Endothelial cell of umbilical vein (primary cell): ENCODE data around the gene KCND2. TPM values are rescaled to one million over a fixed set of nuclear protein-coding genes. Genes with fewer than 3 reads are reported as not detected.

Experiments
- BruUV-seq: library from RNA; stranded (reverse); fragments of 400-500 nt; replicated peaks from 2 replicates; lab custom pipeline; 2021; lab: Mats Ljungman, UMichigan
- CTCF ChIA-PET: fragments of 300-600, 350-600 bp; sonication (Branson Sonifier 250); formaldehyde crosslinking; loops from one replicate; lab custom pipeline; 2021; ENCODE audit warnings: antibody characterized with exemption, inconsistent platforms; lab: Charles Lee
- POLR2A ChIA-PET: fragments of 300-600, 350-600 bp; sonication (Branson Sonifier 250); formaldehyde crosslinking; loops from one replicate; lab custom pipeline; 2021; ENCODE audit warnings: antibody characterized with exemption, inconsistent platforms; lab: Charles Lee
- DNase-seq: peaks from one replicate; pipeline ENCODE4 v3.0.0-alpha.2; 2011; ENCODE audit warnings: low read depth, low spot score
- FAIRE-seq: peaks from 2 replicates; lab custom pipeline; 2011; peaks lifted over from hg19 to GRCh38; lab: Jason Lieb, UNC
- H2AFZ ChIP-seq: 2 replicates; pipeline ENCODE4 v1.6.0; 2012; ENCODE audit warnings: low read depth, low read length, control low read depth, inconsistent platforms
- H3K27ac ChIP-seq: 2 replicates; pipeline ENCODE4 v1.5.1; 2011; ENCODE audit warnings: low read depth, mild to moderate bottlenecking, control low read depth, low read length, moderate library complexity; ENCODE audit not compliant: insufficient read depth
- H3K27me3 ChIP-seq, 2 experiments: 2 replicates each; pipeline versions ENCODE4 v1.6.0 to v1.6.1; 2011; ENCODE audit warnings: low read length in 2 of 2, mixed read lengths in 1 of 2; ENCODE audit not compliant: control insufficient read depth in 2 of 2, insufficient read depth in 2 of 2
- H3K36me3 ChIP-seq, 2 experiments: 2 replicates in 1 of 2; 3 replicates in 1 of 2; pipeline ENCODE4 v1.5.1; 2011; ENCODE audit warnings: low read length in 2 of 2, mild to moderate bottlenecking in 1 of 2, moderate library complexity in 1 of 2; ENCODE audit not compliant: control insufficient read depth in 2 of 2, insufficient read depth in 2 of 2; ENCODE audit errors: extremely low read depth in 1 of 2
- H3K4me1 ChIP-seq: 3 replicates; pipeline ENCODE4 v1.5.1; 2011; ENCODE audit warnings: mild to moderate bottlenecking, low read length; ENCODE audit not compliant: control insufficient read depth, insufficient read depth; ENCODE audit errors: extremely low read depth
- H3K4me2 ChIP-seq: 2 replicates; pipeline ENCODE4 v1.6.1; 2011; ENCODE audit warnings: low read length, control low read depth, mixed read lengths; ENCODE audit not compliant: insufficient read depth
- H3K4me3 ChIP-seq, 3 experiments: fragments of 200-600 bp in 1 of 3; sonication (generic), shearing (Covaris generic) in 1 of 3; replicated peaks in 1 of 3; 2 replicates each; pipeline ENCODE4 v1.5.1; 2011 to 2016; ENCODE audit warnings: control low read depth in 3 of 3, low read length in 3 of 3, mild to moderate bottlenecking in 2 of 3, inconsistent platforms in 1 of 3, low read depth in 1 of 3, moderate library complexity in 1 of 3; ENCODE audit not compliant: insufficient read depth in 1 of 3
- H3K79me2 ChIP-seq: 2 replicates; pipeline ENCODE4 v1.6.0; 2012; ENCODE audit warnings: low read length, inconsistent platforms; ENCODE audit not compliant: control insufficient read depth, insufficient read depth
- H3K9ac ChIP-seq: replicated peaks from 2 replicates; pipeline ENCODE3; 2011; ENCODE audit warnings: low read length, control low read depth; ENCODE audit not compliant: insufficient read depth; ENCODE audit errors: extremely low read depth
- H3K9me1 ChIP-seq: replicated peaks from 3 replicates; pipeline ENCODE4 v1.6.0; 2011; ENCODE audit warnings: mild to moderate bottlenecking, low read length; ENCODE audit not compliant: control insufficient read depth, insufficient read depth; ENCODE audit errors: extremely low read depth
- H3K9me3 ChIP-seq: replicated peaks from 2 replicates; pipeline ENCODE4 v1.5.1; 2012; ENCODE audit warnings: low read length, inconsistent platforms; ENCODE audit not compliant: control insufficient read depth, insufficient read depth
- H4K20me1 ChIP-seq: replicated peaks from 2 replicates; pipeline ENCODE3; 2011; ENCODE audit warnings: mild to moderate bottlenecking, low read length; ENCODE audit not compliant: control insufficient read depth, insufficient read depth; ENCODE audit errors: extremely low read depth
- CTCF ChIP-seq, 2 donors: IDR thresholded peaks; 1 replicate in 1 of 2; 2 replicates in 1 of 2; pipeline ENCODE4 v1.5.1; 2011; ENCODE audit warnings: low read length in 2 of 2, mild to moderate bottlenecking in 2 of 2, moderate library complexity in 2 of 2, control low read depth in 1 of 2, inconsistent platforms in 1 of 2, low read depth in 1 of 2; ENCODE audit not compliant: insufficient read depth in 1 of 2; ENCODE audit errors: extremely low read depth in 1 of 2
- MAX ChIP-seq: IDR thresholded peaks from 2 replicates; pipeline ENCODE4 v1.6.1; 2011; ENCODE audit not compliant: insufficient read depth, insufficient read length
- MYC ChIP-seq: IDR thresholded peaks from one replicate; pipeline ENCODE4 v1.6.1; 2011; ENCODE audit warnings: mild to moderate bottlenecking, low read depth, low read length
- POLR2AphosphoS5 ChIP-seq: IDR thresholded peaks from 2 replicates; pipeline ENCODE4 v1.6.1; 2012; ENCODE audit warnings: low read depth, mild to moderate bottlenecking, control low read depth, low read length, moderate library complexity; ENCODE audit not compliant: insufficient read depth
- dilution Hi-C: fragments of 300-500 bp; cut with MboI; formaldehyde crosslinking; loops from one replicate; pipeline ENCODE4 v1.15.0; 2019; ENCODE audit warnings: low sequenced_read_pairs; ENCODE audit not compliant: extremely low pct_ligation_motif_present
- intact Hi-C: fragments of 100-400 bp; cut with micrococcal nuclease; formaldehyde crosslinking; loops from one replicate; pipeline ENCODE4 v1.10.0; 2022
- polyA plus RNA-seq, 4 experiments: library from polyadenylated mRNA; depleted of rRNA in 3 of 4; stranded (reverse) in 3 of 4; unstranded in 1 of 4; fragments of >200 nt; gene quantifications; 2 replicates each; pipeline versions ENCODE4 v1.2.1 to v1.2.3, GENCODE V29; 2011 to 2012; ENCODE audit warnings: missing spikeins in 1 of 4
- total RNA-seq: library from RNA; stranded (reverse); gene quantifications from 2 replicates; pipeline ENCODE4 v1.2.3, GENCODE V29; 2021

The KCND2 gene
- total and polyA plus RNA-seq, 2 donors (not counting 3 experiments of a cell fraction or from before 2014, with no cell fraction given), result not detected

GRCh38 chr7:120760851-120761250, 487.9 kb downstream of the KCND2 start:
- no peaks in the 10 kb centered on the region for H3K27me3 ChIP-seq
- ChIA-PET POLR2A (no interaction called here), CTCF (no interaction called here)
- H3K4me2 ChIP-seq, result no peak overlapping the region
- dilution Hi-C loops (no loop called here), intact Hi-C loops (no loop called here)
- no peak overlapping the region for H3K4me3 ChIP-seq
- no peaks in the 10 kb centered on the region for H3K9me1 ChIP-seq
- no peaks in the 10 kb centered on the region for H3K9me3 ChIP-seq
- H3K9ac ChIP-seq, result no peak overlapping the region
- DNase-seq, result no peak
- no peaks in the 10 kb centered on the region for H3K36me3 ChIP-seq
- no peaks in the 10 kb centered on the region for H4K20me1 ChIP-seq
- no peak for FAIRE-seq
- no peak overlapping the region for H3K27ac ChIP-seq
- no peak for TF ChIP-seq MYC
- no peak overlapping the region for H2AFZ ChIP-seq
- BruUV-seq, result no TSS peak
- H3K79me2 ChIP-seq, result no peaks in the 10 kb centered on the region
- no peaks in the 10 kb centered on the region for H3K4me1 ChIP-seq

GRCh38 chr7:120770206-120770605, 497.2 kb downstream of the KCND2 start:
- Histone ChIP-seq H3K79me2 (no peaks in the 10 kb centered on the region), H3K4me2 (no peak overlapping the region), H3K9ac (no peak overlapping the region), H3K9me3 (no peaks in the 10 kb centered on the region), H3K9me1 (no peaks in the 10 kb centered on the region), H3K4me1 (no peaks in the 10 kb centered on the region), H3K4me3 (no peak overlapping the region), H3K27me3 (no peaks in the 10 kb centered on the region), H3K27ac (no peak overlapping the region), H4K20me1 (no peaks in the 10 kb centered on the region), H2AFZ (no peak overlapping the region), H3K36me3 (no peaks in the 10 kb centered on the region)
- ChIA-PET POLR2A (no interaction called here), CTCF (no interaction called here)
- no peak for DNase-seq
- no TSS peak for BruUV-seq
- dilution Hi-C loops (no loop called here), intact Hi-C loops (no loop called here)
- no peak for FAIRE-seq
- TF ChIP-seq MYC (no peak), POLR2AphosphoS5 (no peak), CTCF (IDR thresholded peaks at IDR 0.05; ENCODE audit: extremely low read depth in 1 of 2, insufficient read depth in 1 of 2, low read depth in 1 of 2, low read length in 2 of 2) (no peak), MAX (no peak)
